HCT116 (cell line): Measurements from ENCODE around the gene DIO2. TPM values are rescaled to one million over a fixed set of nuclear protein-coding genes. Genes with fewer than 3 reads are reported as not detected.

Source experiments
- ATAC-seq: fragments of 200-7000 bp; cut with Tn5 transposase; 2 replicates; pipeline ENCODE4 v1.9.1; 2020; ENCODE audit warnings: mild to moderate bottlenecking, moderate library complexity
- BruUV-seq: library from RNA; stranded (reverse); fragments of 400-500 nt; replicated peaks from 2 replicates; lab custom pipeline; 2021; lab: Mats Ljungman, UMichigan
- CTCF ChIA-PET: fragments of 300-600 bp; sonication (Branson Sonifier 250); formaldehyde crosslinking; loops from one replicate; lab custom pipeline; 2021; ENCODE audit warnings: antibody characterized with exemption; lab: Charles Lee
- POLR2A ChIA-PET: fragments of 300-600, 350-600 bp; sonication (Branson Sonifier 250); formaldehyde crosslinking; loops from one replicate; lab custom pipeline; 2021; ENCODE audit warnings: antibody characterized with exemption; lab: Charles Lee
- RAD21 ChIA-PET, 2 experiments: fragments of 300-600 bp; sonication (Branson Sonifier 250); formaldehyde crosslinking; loops; one replicate each; lab custom pipeline; 2023; ENCODE audit warnings: low total read pairs in 2 of 2; ENCODE audit not compliant: uncharacterized antibody in 2 of 2, unreplicated experiment in 2 of 2, low non-redundant PET in 1 of 2; lab: Charles Lee
- DNase-seq: peaks from one replicate; pipeline ENCODE4 v3.0.0-alpha.2; 2010; ENCODE audit warnings: low read depth, low spot score
- H2AFZ ChIP-seq: fragments of 200-600 bp; shearing (Covaris generic), sonication (generic); 2 replicates; pipeline ENCODE4 v1.6.1; 2017; ENCODE audit warnings: low read depth, mixed run types, mixed read lengths, antibody characterized with exemption, low read length; ENCODE audit not compliant: poor library complexity, severe bottlenecking
- H3K27ac ChIP-seq: 2 replicates; pipeline ENCODE4 v1.5.1; 2012; ENCODE audit warnings: low read depth, low read length
- H3K27me3 ChIP-seq: fragments of 200-600 bp; sonication (generic); 2 replicates; pipeline ENCODE4 v1.6.1; 2016; ENCODE audit warnings: mixed run types, low read length, mixed read lengths; ENCODE audit not compliant: insufficient read depth
- H3K36me3 ChIP-seq, 2 experiments: fragments of 200-500 bp in 1 of 2; fragments of 200-600 bp in 1 of 2; sonication (Bioruptor generic) in 1 of 2; sonication (generic) in 1 of 2; 2 replicates each; pipeline versions ENCODE4 v1.5.1 to v1.6.1; 2014 to 2016; ENCODE audit warnings: low read length in 2 of 2, inconsistent platforms in 1 of 2, mixed read lengths in 1 of 2, mixed run types in 1 of 2; ENCODE audit not compliant: insufficient read depth in 2 of 2, control insufficient read depth in 1 of 2
- H3K4me1 ChIP-seq, 2 experiments: fragments of 200-600 bp in 1 of 2; sonication (generic) in 1 of 2; 2 replicates each; pipeline versions ENCODE4 v1.5.1 to v1.6.1; 2012 to 2017; ENCODE audit warnings: low read length in 2 of 2, inconsistent platforms in 1 of 2, mild to moderate bottlenecking in 1 of 2, mixed read lengths in 1 of 2, mixed run types in 1 of 2, moderate library complexity in 1 of 2; ENCODE audit not compliant: insufficient read depth in 2 of 2, control insufficient read depth in 1 of 2
- H3K4me2 ChIP-seq: fragments of 200-600 bp; sonication (generic); 2 replicates; pipeline ENCODE4 v1.6.1; 2017; ENCODE audit warnings: mixed run types, low read length, mixed read lengths
- H3K4me3 ChIP-seq, 2 experiments: fragments of 200-600 bp in 1 of 2; sonication (generic) in 1 of 2; replicated peaks in 1 of 2; 2 replicates each; pipeline ENCODE4 v1.5.1; 2011 to 2016; ENCODE audit warnings: low read length in 2 of 2, control low read depth in 1 of 2, low read depth in 1 of 2, mild to moderate bottlenecking in 1 of 2, mixed read lengths in 1 of 2, mixed run types in 1 of 2
- H3K79me2 ChIP-seq: fragments of 200-600 bp; sonication (generic); 2 replicates; pipeline ENCODE4 v1.6.1; 2017; ENCODE audit warnings: mild to moderate bottlenecking, mixed run types, low read length, moderate library complexity, mixed read lengths; ENCODE audit not compliant: insufficient read depth
- H3K9ac ChIP-seq: fragments of 200-600 bp; sonication (generic); 2 replicates; pipeline ENCODE4 v1.6.1; 2016; ENCODE audit warnings: low read length, mixed read lengths
- H3K9me2 ChIP-seq: fragments of 200-600 bp; sonication (generic), shearing (Covaris generic); 2 replicates; pipeline ENCODE4 v1.6.1; 2017; ENCODE audit warnings: mixed run types, mild to moderate bottlenecking, moderate library complexity; ENCODE audit not compliant: insufficient read depth
- H3K9me3 ChIP-seq, 2 experiments: fragments of 200-500 bp in 1 of 2; fragments of 200-600 bp in 1 of 2; sonication (Bioruptor generic) in 1 of 2; sonication (generic) in 1 of 2; 2 replicates each; pipeline ENCODE4 v1.6.1; 2014 to 2017; ENCODE audit warnings: low read length in 2 of 2, mixed read lengths in 2 of 2, inconsistent platforms in 1 of 2, low read depth in 1 of 2, mild to moderate bottlenecking in 1 of 2, mixed run types in 1 of 2, moderate library complexity in 1 of 2; ENCODE audit not compliant: control insufficient read depth in 1 of 2, insufficient read depth in 1 of 2
- H4K20me1 ChIP-seq: fragments of 200-600 bp; sonication (generic), shearing (Covaris generic); 2 replicates; pipeline ENCODE4 v1.6.1; 2017; ENCODE audit warnings: mixed run types, mild to moderate bottlenecking, moderate library complexity; ENCODE audit not compliant: insufficient read depth
- CBX3 ChIP-seq: IDR thresholded peaks from 2 replicates; pipeline ENCODE4 v1.6.1; 2012; ENCODE audit warnings: low read depth
- CEBPB ChIP-seq: IDR thresholded peaks from 2 replicates; pipeline ENCODE4 v1.6.1; 2012; ENCODE audit warnings: low read depth
- EGR1 ChIP-seq: IDR thresholded peaks from 2 replicates; pipeline ENCODE4 v1.6.1; 2012; ENCODE audit warnings: low read depth
- ELF1 ChIP-seq: IDR thresholded peaks from 2 replicates; pipeline ENCODE4 v1.6.1; 2012; ENCODE audit warnings: low read depth, borderline replicate concordance
- EZH2 ChIP-seq: fragments of 200-600 bp; sonication (generic); IDR thresholded peaks from 2 replicates; pipeline ENCODE4 v1.6.1; 2017; ENCODE audit warnings: antibody characterized with exemption, mixed run types
- EZH2phosphoT487 ChIP-seq: fragments of 200-600 bp; IDR thresholded peaks from 2 replicates; pipeline ENCODE4 v1.6.1; 2018; ENCODE audit warnings: antibody characterized with exemption, borderline replicate concordance
- FOSL1 ChIP-seq: IDR thresholded peaks from 2 replicates; pipeline ENCODE4 v1.6.1; 2012; ENCODE audit warnings: low read depth
- JUND ChIP-seq: IDR thresholded peaks from 2 replicates; pipeline ENCODE4 v1.6.1; 2012
- POLR2A ChIP-seq: IDR thresholded peaks from 2 replicates; pipeline ENCODE4 v1.7.0; 2011; ENCODE audit warnings: borderline replicate concordance; ENCODE audit not compliant: insufficient read depth, insufficient read length; ENCODE audit errors: extremely low read depth
- POLR2AphosphoS5 ChIP-seq: IDR thresholded peaks from 2 replicates; pipeline ENCODE4 v1.6.1; 2011; ENCODE audit warnings: mild to moderate bottlenecking, low read depth, low read length, moderate library complexity
- RAD21 ChIP-seq: IDR thresholded peaks from 2 replicates; pipeline ENCODE4 v1.6.1; 2012; ENCODE audit warnings: low read depth, mild to moderate bottlenecking
- REST ChIP-seq: IDR thresholded peaks from 2 replicates; pipeline ENCODE4 v1.6.1; 2012; ENCODE audit warnings: low read depth
- TCF7L2 ChIP-seq: IDR thresholded peaks from 2 replicates; pipeline ENCODE4 v1.7.0; 2011; ENCODE audit warnings: borderline replicate concordance, inconsistent platforms; ENCODE audit not compliant: insufficient read depth, insufficient read length; ENCODE audit errors: extremely low read depth
- ZFX ChIP-seq: fragments of 450-650 bp; IDR thresholded peaks from 2 replicates; pipeline ENCODE4 v1.6.1; 2017
- intact Hi-C: fragments of 100-400 bp; cut with micrococcal nuclease; formaldehyde crosslinking; loops from 2 replicates; pipeline ENCODE4 v1.10.0; 2022
- total RNA-seq: library from RNA; stranded (reverse); gene quantifications from one replicate; pipeline ENCODE4 v1.2.1, GENCODE V29; 2021; ENCODE audit not compliant: unreplicated experiment
- TF ChIP-seq, protein P1 (sequence below), 3 experiments: fragments of 200-600 bp in 1 of 3; sonication (generic) in 1 of 3; IDR thresholded peaks in 2 of 3; conservative IDR thresholded peaks in 1 of 3; 2 replicates each; pipeline ENCODE4 v1.5.1; 2012 to 2017; ENCODE audit warnings: low read depth in 2 of 3, low read length in 2 of 3, antibody characterized with exemption in 1 of 3, borderline replicate concordance in 1 of 3, control low read depth in 1 of 3, mild to moderate bottlenecking in 1 of 3, mixed read lengths in 1 of 3, mixed run types in 1 of 3, moderate library complexity in 1 of 3; ENCODE audit not compliant: insufficient read depth in 1 of 3
- TF ChIP-seq, protein P2 (sequence below): IDR thresholded peaks from 2 replicates; pipeline ENCODE4 v1.6.1; 2012
- TF ChIP-seq, protein P3 (sequence below): IDR thresholded peaks from 2 replicates; pipeline ENCODE4 v1.6.1; 2011; ENCODE audit warnings: mild to moderate bottlenecking, low read length, moderate library complexity; ENCODE audit not compliant: insufficient replicate concordance; ENCODE audit errors: extremely low read depth

Gene DIO2
- total RNA-seq, 1 experiment from 2014 or later, result 0.10 TPM

DNA sequence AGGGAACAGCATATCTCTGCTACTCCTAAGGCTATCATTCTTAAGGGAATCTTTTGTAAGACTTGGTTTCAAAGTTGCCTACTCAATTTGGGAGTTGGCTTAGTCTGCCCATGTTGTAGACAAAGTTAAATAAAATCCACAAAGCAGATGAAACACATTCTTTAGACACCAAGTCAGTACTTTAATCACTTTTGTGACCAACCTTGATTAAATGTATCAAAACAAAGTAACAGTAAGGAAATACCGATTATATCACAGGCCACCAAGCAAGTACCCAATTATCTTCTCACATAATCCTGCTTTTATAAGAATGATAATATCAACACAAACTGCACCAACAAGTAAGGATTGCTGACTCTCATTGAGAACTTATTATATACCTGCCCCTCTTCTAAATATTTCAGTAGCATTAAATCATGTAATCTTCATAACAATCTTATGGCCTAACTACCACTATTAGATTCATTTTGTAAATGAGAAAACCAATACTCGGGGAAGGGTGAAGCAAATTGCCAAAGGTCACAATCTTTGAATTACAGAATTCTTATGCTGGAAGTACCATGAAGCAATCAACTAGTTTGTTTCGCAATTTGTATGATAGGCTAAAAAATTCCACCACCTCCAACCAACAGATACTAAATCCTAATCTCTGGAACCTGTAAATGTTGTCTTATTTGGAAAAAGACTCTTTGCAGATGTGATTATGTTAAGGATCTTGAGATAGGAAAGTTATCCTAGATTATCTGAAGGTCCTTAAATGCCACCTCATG lies 12.6 kb upstream of the DIO2 start:
- ATAC-seq, result no peak
- RAD21 ChIA-PET, result no interaction called here

More for the DNA sequence above, 12.6 kb upstream of the DIO2 start:
- H3K36me3 ChIP-seq, result no peaks in the 10 kb centered on the region
- no peaks in the 10 kb centered on the region for H3K9me3 ChIP-seq
- H3K4me2 ChIP-seq, result no peak overlapping the region
- ChIA-PET CTCF (no interaction called here), POLR2A (no interaction called here)
- H3K4me1 ChIP-seq, result no peaks in the 10 kb centered on the region
- H2AFZ ChIP-seq, result no peak overlapping the region
- H3K9ac ChIP-seq, result no peak overlapping the region
- no peak overlapping the region for H3K4me3 ChIP-seq
- no peaks in the 10 kb centered on the region for H3K9me2 ChIP-seq
- TF ChIP-seq EZH2phosphoT487 (no peak), REST (no peak), POLR2AphosphoS5 (no peak), CEBPB (no peak), JUND (no peak), TCF7L2 (no peak), ZFX (no peak), RAD21 (no peak), EZH2 (no peak), POLR2A (no peak), FOSL1 (no peak), EGR1 (no peak), CBX3 (no peak), ELF1 (no peak)
- TF ChIP-seq, protein P1, sequence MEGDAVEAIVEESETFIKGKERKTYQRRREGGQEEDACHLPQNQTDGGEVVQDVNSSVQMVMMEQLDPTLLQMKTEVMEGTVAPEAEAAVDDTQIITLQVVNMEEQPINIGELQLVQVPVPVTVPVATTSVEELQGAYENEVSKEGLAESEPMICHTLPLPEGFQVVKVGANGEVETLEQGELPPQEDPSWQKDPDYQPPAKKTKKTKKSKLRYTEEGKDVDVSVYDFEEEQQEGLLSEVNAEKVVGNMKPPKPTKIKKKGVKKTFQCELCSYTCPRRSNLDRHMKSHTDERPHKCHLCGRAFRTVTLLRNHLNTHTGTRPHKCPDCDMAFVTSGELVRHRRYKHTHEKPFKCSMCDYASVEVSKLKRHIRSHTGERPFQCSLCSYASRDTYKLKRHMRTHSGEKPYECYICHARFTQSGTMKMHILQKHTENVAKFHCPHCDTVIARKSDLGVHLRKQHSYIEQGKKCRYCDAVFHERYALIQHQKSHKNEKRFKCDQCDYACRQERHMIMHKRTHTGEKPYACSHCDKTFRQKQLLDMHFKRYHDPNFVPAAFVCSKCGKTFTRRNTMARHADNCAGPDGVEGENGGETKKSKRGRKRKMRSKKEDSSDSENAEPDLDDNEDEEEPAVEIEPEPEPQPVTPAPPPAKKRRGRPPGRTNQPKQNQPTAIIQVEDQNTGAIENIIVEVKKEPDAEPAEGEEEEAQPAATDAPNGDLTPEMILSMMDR (IDR thresholded peaks at IDR 0.05 in 2 of 3, conservative IDR thresholded peaks at IDR 0.05 in 1 of 3; ENCODE audit: borderline replicate concordance in 1 of 3, insufficient read depth in 1 of 3, low read depth in 2 of 3, low read length in 2 of 3), result no peak
- TF ChIP-seq, protein P2, sequence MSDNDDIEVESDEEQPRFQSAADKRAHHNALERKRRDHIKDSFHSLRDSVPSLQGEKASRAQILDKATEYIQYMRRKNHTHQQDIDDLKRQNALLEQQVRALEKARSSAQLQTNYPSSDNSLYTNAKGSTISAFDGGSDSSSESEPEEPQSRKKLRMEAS, result no peak
- TF ChIP-seq, protein P3, sequence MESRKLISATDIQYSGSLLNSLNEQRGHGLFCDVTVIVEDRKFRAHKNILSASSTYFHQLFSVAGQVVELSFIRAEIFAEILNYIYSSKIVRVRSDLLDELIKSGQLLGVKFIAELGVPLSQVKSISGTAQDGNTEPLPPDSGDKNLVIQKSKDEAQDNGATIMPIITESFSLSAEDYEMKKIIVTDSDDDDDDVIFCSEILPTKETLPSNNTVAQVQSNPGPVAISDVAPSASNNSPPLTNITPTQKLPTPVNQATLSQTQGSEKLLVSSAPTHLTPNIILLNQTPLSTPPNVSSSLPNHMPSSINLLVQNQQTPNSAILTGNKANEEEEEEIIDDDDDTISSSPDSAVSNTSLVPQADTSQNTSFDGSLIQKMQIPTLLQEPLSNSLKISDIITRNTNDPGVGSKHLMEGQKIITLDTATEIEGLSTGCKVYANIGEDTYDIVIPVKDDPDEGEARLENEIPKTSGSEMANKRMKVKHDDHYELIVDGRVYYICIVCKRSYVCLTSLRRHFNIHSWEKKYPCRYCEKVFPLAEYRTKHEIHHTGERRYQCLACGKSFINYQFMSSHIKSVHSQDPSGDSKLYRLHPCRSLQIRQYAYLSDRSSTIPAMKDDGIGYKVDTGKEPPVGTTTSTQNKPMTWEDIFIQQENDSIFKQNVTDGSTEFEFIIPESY, result no peak
- intact Hi-C loops, result no loop called here
- no peak for DNase-seq
- no peak overlapping the region for H3K27ac ChIP-seq
- no TSS peak for BruUV-seq
- no peaks in the 10 kb centered on the region for H4K20me1 ChIP-seq
- H3K79me2 ChIP-seq, result no peaks in the 10 kb centered on the region
- H3K27me3 ChIP-seq, result no peaks in the 10 kb centered on the region
